Cerebellar cortex (tissue), 1 donor: ENCODE results near the gene C12orf75.
"Not testable (repeated sequence)": the region's sequence is repeated elsewhere in the genome, so short reads cannot be mapped to it uniquely, and the experiment has no call there.

Experiments used
- DNase-seq: peaks from one replicate; pipeline ENCODE4 v3.0.0-alpha.2; 2015; ENCODE audit warnings: low spot score

Gene C12orf75

GRCh38 chr12:105330283-105330930, at the start of gene C12orf75:
Gene C12orf75 (plus strand): TSS chr12:105330691. CDS start chr12:105330892, 201 bp downstream.
- DNase-seq, result peak; percentile 70

DNA sequence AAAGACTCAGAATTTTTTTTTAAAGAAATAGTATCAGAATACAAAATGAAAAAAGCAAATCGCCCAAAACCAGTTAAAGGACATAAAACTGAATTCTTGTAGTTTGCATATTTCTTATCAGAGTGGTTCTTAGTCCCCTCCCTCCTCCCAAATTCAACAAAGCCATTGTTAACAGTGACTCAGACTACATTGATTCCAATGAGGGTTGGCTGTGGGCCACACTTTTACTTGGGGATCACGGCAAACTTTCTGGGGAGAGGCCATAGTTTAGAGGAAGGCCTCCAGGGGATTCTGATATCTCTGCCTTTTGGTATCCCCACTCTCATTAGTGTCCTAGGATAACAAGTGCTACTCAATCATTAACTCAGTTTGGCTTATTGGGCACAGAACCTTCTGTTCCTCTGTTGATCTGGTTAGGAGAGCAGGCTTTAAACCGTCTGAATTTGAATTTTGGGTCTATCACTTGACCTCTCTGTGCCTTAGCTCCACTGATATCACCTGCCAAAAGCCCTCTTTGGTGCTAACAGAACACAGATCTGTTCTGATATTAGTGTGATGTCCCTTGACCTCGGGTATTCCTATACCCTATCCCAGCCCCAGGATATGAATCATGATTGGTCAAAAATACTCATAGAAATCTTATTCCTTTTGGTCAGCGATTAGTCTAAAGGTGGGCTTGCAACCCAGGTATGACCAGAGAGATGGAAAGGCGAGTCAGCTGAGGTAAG, 49.4 kb upstream of the C12orf75 start:
- no peak for DNase-seq

DNA sequence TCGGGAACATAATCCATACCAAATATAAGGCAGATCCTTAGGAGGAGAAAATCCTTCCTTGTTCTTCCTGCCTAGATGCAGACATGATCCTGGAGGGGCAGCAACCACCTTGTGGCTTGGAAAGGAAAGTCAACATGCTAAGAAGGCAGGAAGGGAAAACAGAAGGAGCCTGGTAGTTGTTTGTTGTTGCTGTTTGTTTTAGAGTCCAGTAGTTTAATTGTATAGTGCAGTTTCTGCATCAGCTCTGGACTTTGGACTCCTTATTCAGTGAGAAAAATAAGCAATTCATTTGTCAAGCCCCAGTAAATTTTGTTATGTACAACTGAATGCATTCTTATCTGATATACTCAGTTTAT, 48.8 kb upstream of the C12orf75 start:
- no peak for DNase-seq

GRCh38 chr12:105285378-105285777, 45.1 kb upstream of the C12orf75 start:
- no peak for DNase-seq

DNA sequence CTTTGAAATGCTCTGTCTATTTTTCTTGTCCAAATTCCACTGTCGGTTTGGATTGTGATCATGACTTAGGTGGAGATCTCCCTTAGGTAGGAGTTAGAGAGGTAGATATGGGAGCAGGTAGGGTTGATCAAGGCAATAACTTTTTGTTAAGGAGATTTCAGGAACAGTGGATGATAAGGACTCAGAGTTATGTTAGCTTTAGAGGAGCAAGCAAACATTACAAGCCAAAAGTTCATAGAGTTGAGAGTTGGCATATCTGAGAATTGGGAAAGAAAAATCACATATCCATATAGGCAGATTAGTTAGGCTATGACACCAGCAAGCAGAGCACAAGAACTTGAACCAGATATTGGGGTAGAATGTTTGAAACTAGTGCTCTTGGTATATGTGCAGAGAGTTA, 43.1 kb upstream of the C12orf75 start:
- DNase-seq, result no peak

GRCh38 chr12:105288311-105288996, 42.0 kb upstream of the C12orf75 start:
- no peak for DNase-seq

DNA sequence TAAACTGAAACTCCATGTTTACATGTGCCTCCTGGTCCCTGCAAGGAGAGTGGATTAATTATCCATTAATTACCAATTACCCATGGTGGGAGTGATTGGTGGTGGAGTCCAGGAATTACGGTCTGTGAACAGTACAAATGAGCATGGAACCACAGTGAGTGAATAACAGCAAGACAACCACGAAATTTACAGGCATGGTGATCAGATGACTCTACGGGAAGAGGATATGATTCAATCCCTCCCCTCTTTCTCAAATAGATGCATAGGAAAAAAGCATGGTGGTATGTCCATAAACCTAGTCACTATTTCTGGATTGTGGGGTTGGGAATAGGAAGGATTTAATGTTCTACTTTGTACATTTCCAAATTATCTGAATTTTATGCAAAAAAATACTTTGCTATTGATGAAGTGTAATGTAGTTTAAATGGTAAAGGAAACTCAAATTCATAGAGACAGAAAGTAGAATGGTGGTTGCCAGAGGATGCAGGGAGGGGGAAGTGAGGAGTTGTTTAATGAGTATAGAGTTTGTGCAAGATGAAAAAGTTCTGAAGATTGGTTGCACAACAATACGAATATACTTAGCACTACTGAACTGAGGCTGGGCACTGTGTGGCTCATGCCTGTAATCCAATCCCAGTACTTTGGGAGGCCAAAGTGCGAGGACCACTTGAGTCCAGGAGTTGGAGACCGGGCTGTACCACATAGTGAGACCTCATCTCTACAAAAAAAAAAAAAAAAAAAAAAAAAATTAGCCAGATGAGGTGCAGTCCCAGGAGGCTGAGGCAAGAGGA, 41.2 kb upstream of the C12orf75 start:
- no peak for DNase-seq

DNA sequence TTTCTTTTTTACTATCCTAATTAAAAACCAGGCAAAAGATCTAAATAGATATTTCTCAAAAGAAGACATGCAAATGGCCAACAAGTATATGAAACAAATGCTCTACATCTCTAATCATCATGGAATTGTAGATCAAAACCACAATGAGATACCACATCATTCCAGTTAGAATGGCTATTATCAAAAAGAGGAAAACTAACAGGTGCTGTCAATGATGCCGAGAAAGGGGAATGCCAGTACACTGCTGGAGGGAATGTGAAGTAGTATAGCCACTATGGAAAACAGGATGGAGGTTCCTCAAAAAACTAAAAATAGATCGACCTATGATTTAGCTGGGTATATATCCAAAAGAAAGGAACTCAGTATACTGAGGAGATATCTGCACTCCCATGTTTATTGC, 39.0 kb upstream of the C12orf75 start:
- DNase-seq, result no peak

- DNase-seq, result no peak
Measured at GRCh38 chr12:105292705-105293104, 37.8 kb upstream of the C12orf75 start.

DNA sequence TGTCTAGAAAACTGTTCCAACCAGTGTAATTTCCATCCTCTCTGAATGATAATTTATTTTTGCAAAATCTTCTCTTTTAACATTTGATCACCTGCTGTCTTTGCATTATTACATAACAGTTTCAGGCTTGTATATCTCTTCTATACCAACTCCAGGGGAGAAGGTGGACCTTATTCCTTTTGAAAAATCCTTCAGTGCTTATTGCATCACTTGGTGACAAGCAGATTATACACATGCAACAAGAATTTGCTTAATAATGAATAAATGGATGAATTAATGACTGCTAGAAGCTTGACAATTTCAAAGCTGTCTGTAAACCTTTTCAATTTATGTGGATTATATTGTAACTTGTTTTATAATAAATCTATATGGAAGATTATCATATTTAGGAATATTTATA, 37.3 kb upstream of the C12orf75 start:
- DNase-seq, result no peak

DNA sequence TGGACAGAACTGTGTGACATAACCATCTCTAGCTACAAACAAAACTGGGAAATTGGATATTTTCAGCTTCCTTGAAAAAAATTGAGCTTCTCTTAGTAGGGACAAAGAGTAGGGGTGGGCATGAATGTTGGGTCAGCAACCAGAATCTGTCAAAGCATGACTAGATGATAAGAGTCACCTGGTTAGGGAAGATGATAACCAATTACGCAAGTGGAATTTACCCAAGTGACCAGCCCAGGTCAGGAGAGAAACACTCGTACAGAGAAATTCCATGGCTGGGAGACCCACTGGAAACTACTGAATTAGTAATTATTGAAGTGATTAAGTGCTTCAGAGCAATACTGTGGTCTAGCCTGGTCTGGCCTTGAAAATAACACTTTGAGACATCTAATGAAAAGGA, 36.3 kb upstream of the C12orf75 start:
- no peak for DNase-seq

- DNase-seq, result no peak
Measured at GRCh38 chr12:105294886-105295479, 35.5 kb upstream of the C12orf75 start.

DNA sequence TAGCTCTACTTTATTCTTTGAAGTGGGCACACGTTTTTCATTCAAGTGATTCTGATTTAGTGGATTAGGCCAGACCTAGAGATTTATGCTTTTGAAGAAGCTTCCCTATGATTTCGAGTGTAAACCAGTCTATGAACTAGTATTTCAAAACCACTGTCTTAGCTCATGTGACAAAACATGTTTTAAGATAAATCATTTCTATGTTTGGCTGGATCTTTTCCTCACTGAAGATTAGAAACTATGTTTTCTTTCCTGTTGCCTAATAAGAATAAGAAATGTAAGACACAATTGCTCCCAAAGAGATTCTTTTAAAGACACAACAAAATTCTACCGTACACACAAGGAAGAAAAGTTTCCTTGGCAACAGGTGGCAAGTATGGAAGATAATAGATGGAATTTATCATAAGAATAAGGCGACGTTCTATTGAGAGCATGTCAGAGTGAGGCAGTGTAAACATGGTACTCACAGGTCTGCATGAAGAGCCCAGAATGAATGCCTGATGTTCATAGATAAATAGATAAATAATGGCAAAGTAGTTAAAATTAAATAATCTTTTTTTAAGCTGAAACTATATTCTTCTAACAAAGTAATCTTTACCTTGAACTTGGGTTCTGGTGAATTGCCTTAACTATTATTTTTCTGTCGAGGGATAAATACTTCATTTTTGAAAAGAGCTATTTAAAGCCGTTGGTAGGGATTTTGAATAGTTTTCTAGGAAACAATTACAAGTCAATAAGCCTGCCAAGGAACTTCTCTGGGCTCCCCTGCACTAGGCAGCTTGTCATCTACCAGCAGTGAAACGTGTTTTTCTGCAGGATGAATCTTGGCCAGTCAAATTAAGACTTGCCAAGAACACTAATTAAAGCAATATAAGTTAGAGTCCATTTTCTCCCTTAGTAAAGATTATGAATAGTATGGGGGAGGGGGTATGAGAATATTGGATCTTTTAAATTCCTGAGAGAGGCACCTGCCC, 34.1 kb upstream of the C12orf75 start:
- DNase-seq, result no peak

DNA sequence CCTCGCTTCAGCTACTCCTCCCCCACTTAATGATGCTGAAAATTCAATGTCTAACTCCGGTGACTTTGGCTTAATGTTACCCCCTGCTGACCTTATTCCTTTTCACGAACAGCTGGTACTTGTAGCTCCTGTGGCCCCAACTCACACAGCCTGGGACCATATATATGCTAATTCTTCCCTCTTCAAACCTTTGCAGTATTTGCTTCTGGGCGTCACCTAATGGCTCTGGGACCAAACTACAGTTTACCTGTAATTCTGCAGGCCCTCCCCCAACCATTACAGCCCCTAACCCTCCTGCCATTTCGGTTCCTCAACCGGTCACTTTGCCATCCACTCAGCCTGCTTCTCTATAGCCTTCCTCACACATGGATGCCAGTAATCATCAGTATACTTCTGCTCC, 29.6 kb upstream of the C12orf75 start:
- no peak for DNase-seq

GRCh38 chr12:105301696-105302095, 28.8 kb upstream of the C12orf75 start:
- DNase-seq, result no peak

DNA sequence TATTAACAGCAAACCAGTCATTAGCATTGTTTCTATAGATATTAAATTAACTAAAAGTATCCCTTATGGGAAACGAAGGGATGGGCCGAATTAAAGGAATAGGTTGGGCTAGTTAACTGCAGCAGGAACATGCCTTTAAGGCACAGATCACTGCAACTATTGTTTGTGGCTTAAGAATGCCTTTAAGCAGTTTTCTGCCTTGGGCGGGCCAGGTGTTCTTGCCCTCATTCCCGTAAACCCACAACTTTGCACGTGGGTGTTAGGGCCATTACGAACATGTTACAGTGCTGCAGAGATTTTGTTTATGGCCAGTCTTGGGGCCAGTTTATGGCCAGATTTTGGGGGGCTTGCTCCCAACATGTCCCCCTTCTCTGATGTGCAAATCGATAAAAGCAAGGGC, 27.5 kb upstream of the C12orf75 start:
- not testable (repeated sequence) for DNase-seq

DNA sequence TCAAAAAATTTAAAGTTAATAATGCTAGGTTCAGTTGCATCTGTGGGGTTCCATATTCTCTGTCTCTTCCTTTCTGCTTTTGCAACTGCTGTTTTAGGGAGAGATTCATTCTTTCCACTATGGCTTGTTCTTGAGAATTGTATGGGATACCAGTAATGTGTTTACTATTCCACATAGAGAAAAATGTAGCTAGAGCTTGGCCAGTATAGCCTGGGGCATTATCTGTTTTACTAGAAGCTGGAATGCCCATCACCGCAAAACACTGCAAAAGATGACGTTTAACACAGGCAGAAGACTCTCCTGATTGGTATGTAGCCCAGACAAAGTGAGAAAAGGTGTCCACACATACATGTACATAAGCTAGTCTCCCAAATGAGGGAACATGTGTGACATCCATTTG, 25.9 kb upstream of the C12orf75 start:
- not testable (repeated sequence) for DNase-seq

DNA sequence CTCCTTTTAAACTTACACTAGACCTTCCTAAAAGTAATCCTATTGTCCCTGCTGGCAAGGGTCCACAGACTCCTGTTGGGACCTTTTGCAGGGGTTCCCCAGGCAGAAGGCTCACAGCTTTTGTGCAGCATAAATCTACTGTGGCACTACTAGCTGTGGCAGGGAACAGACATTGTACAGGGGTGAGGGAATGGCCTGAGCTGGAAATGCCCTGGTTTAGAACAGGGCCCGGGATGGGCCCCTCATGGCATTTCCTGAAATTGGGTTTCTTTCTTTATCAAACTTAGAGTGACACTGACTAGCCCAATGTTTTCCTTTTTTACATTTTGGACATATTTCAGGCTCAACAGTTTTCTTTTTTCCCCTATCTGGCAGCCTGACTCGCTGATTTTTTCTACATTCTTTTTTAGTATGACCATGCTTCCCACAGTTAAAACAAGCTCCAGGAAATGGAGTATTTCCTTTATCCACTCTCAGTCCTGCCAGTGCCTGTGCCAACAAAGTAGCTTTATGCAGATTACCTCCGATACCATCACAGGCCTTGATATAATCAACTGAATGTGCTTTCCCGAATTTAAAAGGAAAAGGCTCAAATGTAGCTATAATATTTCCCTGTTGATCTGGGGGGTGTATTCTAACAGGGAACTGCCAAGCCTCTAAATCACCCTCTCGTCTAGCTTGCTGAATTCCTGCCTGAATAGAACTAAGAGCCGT, 22.7 kb upstream of the C12orf75 start:
- not testable (repeated sequence) for DNase-seq

- not testable (repeated sequence) for DNase-seq
Measured at GRCh38 chr12:105308839-105309238, 21.7 kb upstream of the C12orf75 start.

DNA sequence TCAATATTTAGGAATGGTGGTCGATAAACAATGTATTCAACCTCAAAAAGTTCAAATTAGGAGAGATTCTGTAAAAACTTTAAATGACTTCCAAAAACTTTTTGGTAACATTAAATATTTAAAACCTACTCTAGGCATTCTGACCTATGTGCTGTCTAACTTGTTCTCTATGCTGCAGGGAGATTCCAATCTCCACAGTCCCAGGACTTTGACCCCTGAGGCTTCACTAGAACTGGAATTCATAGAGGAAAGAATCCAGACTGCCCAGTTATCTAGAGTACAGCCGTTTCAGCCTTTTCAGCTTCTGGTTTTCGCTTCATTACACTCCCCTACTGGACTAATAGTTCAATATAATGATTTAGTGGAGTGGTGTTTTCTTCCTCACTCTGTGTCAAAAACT, 21.1 kb upstream of the C12orf75 start:
- DNase-seq, result not testable (repeated sequence)
